Adrenal gland (tissue), 12 donors: Measurements from ENCODE around the gene PAEP. TPM values are rescaled to one million over a fixed set of nuclear protein-coding genes. Genes with fewer than 3 reads are reported as not detected.
A peak's percentile ranks its signal among the peaks of the same experiment; 100 is the strongest.

Experiments used
- DNase-seq, 7 donors: peaks; one replicate each; pipeline ENCODE4 v3.0.0-alpha.2; 2019 to 2020
- H3K27ac ChIP-seq, 5 donors: fragments of 200-600 bp; sonication (generic) in 4 of 5; 1 replicate in 3 of 5; 2 replicates in 2 of 5; pipeline versions ENCODE4 v1.5.1 to v1.8.0; 2016 to 2020; ENCODE audit warnings: mild to moderate bottlenecking in 1 of 5
- H3K27me3 ChIP-seq: fragments of 200-600 bp; 2 replicates; pipeline ENCODE4 v1.8.0; 2021
- H3K36me3 ChIP-seq, 2 donors: fragments of 200-600 bp; replicated peaks in 1 of 2; 1 replicate in 1 of 2; 2 replicates in 1 of 2; pipeline versions ENCODE4 v1.5.1 to v1.8.0; 2018 to 2022
- H3K4me1 ChIP-seq, 2 donors: fragments of 200-600 bp; replicated peaks in 1 of 2; 1 replicate in 1 of 2; 2 replicates in 1 of 2; pipeline versions ENCODE4 v1.5.1 to v1.8.0; 2018 to 2021
- H3K4me3 ChIP-seq, 4 donors: fragments of 200-600 bp; sonication (generic) in 3 of 4; one replicate each; pipeline ENCODE4 v1.5.1; 2016 to 2018
- H3K9me3 ChIP-seq, 3 donors: fragments of 200-600 bp; sonication (generic) in 1 of 3; replicated peaks in 1 of 3; 1 replicate in 2 of 3; 2 replicates in 1 of 3; pipeline versions ENCODE4 v1.5.1 to v1.8.0; 2016 to 2021
- CTCF ChIP-seq, 6 experiments: fragments of 450-650 bp in 4 of 6; fragments of 200-600 bp in 2 of 6; sonication (generic) in 1 of 6; IDR thresholded peaks; 1 replicate in 5 of 6; 2 replicates in 1 of 6; pipeline versions ENCODE4 v1.5.1 to v1.8.0; 2016 to 2021; ENCODE audit warnings: antibody characterized with exemption in 6 of 6, mild to moderate bottlenecking in 2 of 6, moderate library complexity in 1 of 6
- POLR2A ChIP-seq, 2 donors: fragments of 450-650 bp; IDR thresholded peaks; one replicate each; pipeline ENCODE4 v1.6.1; 2017; ENCODE audit warnings: antibody characterized with exemption in 2 of 2, mild to moderate bottlenecking in 2 of 2, moderate library complexity in 1 of 2
- WGBS, 4 donors: extraction: QIAGEN DNeasy Blood & Tissue Kit in 2 of 4; methylation state at CpG; one replicate each; pipeline versions ENCODE4 v1.1.5 to v1.1.7; 2013 to 2017; 5-methylcytosine and 5-hydroxymethylcytosine counted together
- intact Hi-C, 2 donors: fragments of 100-400 bp; cut with DNase I; formaldehyde crosslinking; loops; one replicate each; pipeline versions ENCODE4 v1.14.1 to v1.15.0; 2022 to 2023
- polyA plus RNA-seq, 3 donors: library from polyadenylated mRNA; stranded (reverse); fragments of 200-250 nt in 2 of 3; fragments of 350-450 nt in 1 of 3; fragmentation: Illumina TruSeq in 1 of 3; extraction: RNeasy Lipid Tissue Mini Kit (QIAGEN cat#74804) in 1 of 3; gene quantifications; one replicate each; pipeline ENCODE4 v1.2.3, GENCODE V29; 2013 to 2014
- total RNA-seq, 9 donors: library from RNA; depleted of rRNA in 4 of 9; stranded (reverse); fragments of >200 nt in 4 of 9; fragments of 120-200 nt in 1 of 9; fragmentation: NEBNext Ultra II Directional in 1 of 9; extraction: Animal tissue kit (Norgen Biotek cat#: 25700) in 1 of 9; gene quantifications; one replicate each; pipeline versions ENCODE4 v1.1.0 to v1.2.4, GENCODE V29; 2013 to 2023
- donor health status: healthy with polysubstance abuse.
- donor health status: Bipolar disorder and iron deficiency.
- donor health status: DM: yes; HTN: yes; CAD: no.
- donor health status: DM: no; HTN: no; CAD: no.
- donor health status: DM: no; HTN: no; CAD: no.
- donor health status: DM: yes; HTN: yes; CAD: no.

Gene PAEP
- total and polyA plus RNA-seq, 12 donors = 0.17 TPM; not detected in 11

GRCh38 chr9:135514342-135515082 lies 47.0 kb upstream of the PAEP start:
- Histone ChIP-seq H3K36me3 (no peaks in the 10 kb centered on the region), H3K9me3 (no peaks in the 10 kb centered on the region), H3K27me3 (no peaks in the 10 kb centered on the region), H3K27ac (no peak overlapping the region), H3K4me3 (no peak overlapping the region), H3K4me1 (no peaks in the 10 kb centered on the region)
- intact Hi-C loops = no loop called here
- 81 to 87% (median 85%) methylated on average over 12 to 17 of the region's 17 CpGs for WGBS, 4 donors
- TF ChIP-seq CTCF (IDR thresholded peaks at IDR 0.05) (no peak), POLR2A (IDR thresholded peaks at IDR 0.05) (no peak)
- peak in 4 of 7 donors; percentile 5 to 21 (median 12) for DNase-seq

GRCh38 chr9:135515083-135515951 lies 46.2 kb upstream of the PAEP start:
- Histone ChIP-seq H3K27me3 (no peaks in the 10 kb centered on the region), H3K36me3 (no peaks in the 10 kb centered on the region), H3K4me1 (no peaks in the 10 kb centered on the region), H3K27ac (peak overlapping the region in 1 of 5 donors; percentile 3), H3K4me3 (no peak overlapping the region), H3K9me3 (no peaks in the 10 kb centered on the region)
- peak in 4 of 7 donors; percentile 4 to 40 (median 12) for DNase-seq
- intact Hi-C loops = no loop called here
- TF ChIP-seq POLR2A (IDR thresholded peaks at IDR 0.05) (no peak), CTCF (IDR thresholded peaks at IDR 0.05) (no peak)
- 82 to 91% (median 87%) methylated on average over 10 to 31 of the region's 31 CpGs for WGBS, 4 donors

GRCh38 chr9:135516132-135516860 lies 45.3 kb upstream of the PAEP start:
- TF ChIP-seq CTCF (IDR thresholded peaks at IDR 0.05) = no peak
- TF ChIP-seq POLR2A (IDR thresholded peaks at IDR 0.05) = no peak
- Histone ChIP-seq H3K4me1 (no peaks in the 10 kb centered on the region), H3K27ac (peak overlapping the region in 1 of 5 donors; percentile 3), H3K4me3 (no peak overlapping the region), H3K36me3 (no peaks in the 10 kb centered on the region), H3K9me3 (no peaks in the 10 kb centered on the region), H3K27me3 (no peaks in the 10 kb centered on the region)
- DNase-seq = peak in 3 of 7 donors; percentile 8 to 45 (median 9)
- 69 to 73% (median 72%) methylated on average over 16 to 25 of the region's 25 CpGs for WGBS, 4 donors
- intact Hi-C loops = no loop called here

GRCh38 chr9:135517407-135517822 lies 44.1 kb upstream of the PAEP start:
- Histone ChIP-seq H3K9me3 (no peaks in the 10 kb centered on the region), H3K4me3 (no peak overlapping the region), H3K27me3 (no peaks in the 10 kb centered on the region), H3K36me3 (no peaks in the 10 kb centered on the region), H3K4me1 (no peaks in the 10 kb centered on the region), H3K27ac (no peak overlapping the region)
- DNase-seq = peak in 2 of 7 donors; percentile 4 to 21
- intact Hi-C loops = no loop called here
- WGBS, 4 donors = 87 to 93% (median 90%) methylated on average over 24 of the region's 24 CpGs
- TF ChIP-seq POLR2A (IDR thresholded peaks at IDR 0.05) = no peak
- TF ChIP-seq CTCF (IDR thresholded peaks at IDR 0.05) = no peak
